Measurements from ENCODE around the gene NRCAM. TPM values are rescaled to one million over a fixed set of nuclear protein-coding genes. Genes with fewer than 3 reads are reported as not detected.

The NRCAM gene
- total RNA-seq, 4 donors from 2014 or later: 1.3 to 4.7 (median 2.2) TPM

- Histone ChIP-seq H3K4me1 (no peaks in the 10 kb centered on the region), H3K4me3 (no peak overlapping the region), H3K36me3 (no peaks in the 10 kb centered on the region), H3K27ac (no peak overlapping the region), H3K9me3 (no peaks in the 10 kb centered on the region), H3K27me3 (no peaks in the 10 kb centered on the region)
- ATAC-seq: no peak
- WGBS, 2 donors (ENCODE audit: low coverage in 1 of 2): 90 to 100% methylated on average over 3 to 5 of the region's 13 CpGs
- no peak for TF ChIP-seq EP300 (IDR thresholded peaks at IDR 0.05)
- TF ChIP-seq POLR2AphosphoS5 (IDR thresholded peaks at IDR 0.05): no peak
- TF ChIP-seq POLR2A (IDR thresholded peaks at IDR 0.05): no peak
- no peak for TF ChIP-seq CTCF (IDR thresholded peaks at IDR 0.05)
Measured at GRCh38 chr7:108132551-108133265, 323.5 kb downstream of the NRCAM start.

- 95 to 96% methylated on average over 3 of the region's 3 CpGs for WGBS, 2 donors (ENCODE audit: low coverage in 1 of 2)
- H3K4me3 ChIP-seq: no peak within 1 kb of the TSS
- no peak for TF ChIP-seq CTCF (IDR thresholded peaks at IDR 0.05)
- H3K27me3 ChIP-seq: no peaks in the 10 kb centered on the region
- ATAC-seq: no peak
- H3K36me3 ChIP-seq: no peaks in the 10 kb centered on the region
- no peaks in the 10 kb centered on the region for H3K9me3 ChIP-seq
- no peaks in the 10 kb centered on the region for H3K4me1 ChIP-seq
- no peak within 1 kb of the TSS for H3K27ac ChIP-seq
Measured at GRCh38 chr7:108130261-108130660, 326.0 kb downstream of the NRCAM start, which contains the start of gene LAMB4. TSS of gene LAMB4 (minus strand) at chr7:108130361. CDS start at chr7:108123164, 7,197 bp downstream.

GRCh38 chr7:108129018-108129965, 326.9 kb downstream of the NRCAM start:
- no peaks in the 10 kb centered on the region for H3K9me3 ChIP-seq
- 64 to 84% methylated on average over 6 to 7 of the region's 7 CpGs for WGBS, 2 donors (ENCODE audit: low coverage in 1 of 2)
- no peaks in the 10 kb centered on the region for H3K27me3 ChIP-seq
- ATAC-seq: no peak
- no peaks in the 10 kb centered on the region for H3K36me3 ChIP-seq
- no peak overlapping the region for H3K27ac ChIP-seq
- TF ChIP-seq EP300 (IDR thresholded peaks at IDR 0.05) (no peak), CTCF (IDR thresholded peaks at IDR 0.05) (no peak)
- H3K4me1 ChIP-seq: no peaks in the 10 kb centered on the region
- H3K4me3 ChIP-seq: no peak overlapping the region

GRCh38 chr7:108128514-108128913, 327.7 kb downstream of the NRCAM start:
- Histone ChIP-seq H3K27me3 (no peaks in the 10 kb centered on the region), H3K36me3 (no peaks in the 10 kb centered on the region), H3K4me3 (no peak overlapping the region), H3K9me3 (no peaks in the 10 kb centered on the region), H3K27ac (no peak overlapping the region), H3K4me1 (no peaks in the 10 kb centered on the region)
- no peak for TF ChIP-seq CTCF (IDR thresholded peaks at IDR 0.05)
- no peak for TF ChIP-seq POLR2A (IDR thresholded peaks at IDR 0.05)
- TF ChIP-seq EP300 (IDR thresholded peaks at IDR 0.05): no peak
- no peak for TF ChIP-seq POLR2AphosphoS5 (IDR thresholded peaks at IDR 0.05)
- ATAC-seq: no peak
- WGBS, 2 donors (ENCODE audit: low coverage in 1 of 2): 54 to 79% methylated on average over 3 of the region's 3 CpGs

Data from gastroesophageal sphincter (tissue), 4 donors.